ENCODE measurements around the gene ZBTB7B.
A peak's percentile ranks its signal among the peaks of the same experiment; 100 is the strongest.

ZBTB7B gene

GRCh38 chr1:155015527-155016230 lies 13.1 kb downstream of the ZBTB7B start:
- Histone ChIP-seq H3K9ac (ENCODE audit: low read length) (no peak overlapping the region), H3K4me3 (ENCODE audit: low read length) (no peak overlapping the region), H3K4me1 (ENCODE audit: control insufficient read depth, low read depth, low read length) (peaks cover 25% of the 10 kb centered on the region), H3K36me3 (ENCODE audit: control insufficient read depth, low read depth, low read length) (peaks cover 10% of the 10 kb centered on the region), H3K9me3 (ENCODE audit: control insufficient read depth, low read depth, low read length) (no peaks in the 10 kb centered on the region), H3K27me3 (ENCODE audit: control insufficient read depth, insufficient read depth, low read length) (no peaks in the 10 kb centered on the region), H3K27ac (ENCODE audit: low read length) (no peak overlapping the region)

DNA sequence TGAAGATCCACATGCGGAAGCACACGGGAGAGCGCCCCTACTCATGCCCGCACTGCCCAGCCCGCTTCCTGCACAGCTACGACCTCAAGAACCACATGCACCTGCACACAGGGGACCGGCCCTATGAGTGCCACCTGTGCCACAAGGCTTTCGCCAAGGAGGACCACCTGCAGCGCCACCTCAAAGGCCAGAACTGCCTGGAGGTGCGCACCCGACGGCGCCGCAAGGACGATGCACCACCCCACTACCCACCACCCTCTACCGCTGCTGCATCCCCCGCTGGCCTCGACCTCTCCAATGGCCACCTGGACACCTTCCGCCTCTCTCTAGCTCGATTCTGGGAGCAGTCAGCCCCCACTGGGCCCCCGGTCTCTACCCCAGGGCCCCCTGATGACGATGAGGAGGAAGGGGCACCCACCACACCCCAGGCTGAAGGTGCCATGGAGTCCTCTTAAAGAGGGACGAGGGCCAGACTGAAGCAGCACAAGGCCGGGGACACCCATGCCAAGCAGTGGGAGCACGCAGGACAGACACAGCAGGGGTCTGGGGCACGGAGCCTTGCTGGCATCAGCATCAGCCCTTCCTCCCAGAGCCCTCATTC lies 13.7 kb downstream of the ZBTB7B start:
- Histone ChIP-seq H3K9me3 (ENCODE audit: control insufficient read depth, low read depth, low read length) (no peaks in the 10 kb centered on the region), H3K4me3 (ENCODE audit: low read length) (peak overlapping the region; percentile 60), H3K36me3 (ENCODE audit: control insufficient read depth, low read depth, low read length) (peaks cover 10% of the 10 kb centered on the region), H3K27ac (ENCODE audit: low read length) (peak overlapping the region; percentile 74), H3K4me1 (ENCODE audit: control insufficient read depth, low read depth, low read length) (peaks cover 25% of the 10 kb centered on the region), H3K27me3 (ENCODE audit: control insufficient read depth, insufficient read depth, low read length) (no peaks in the 10 kb centered on the region), H3K9ac (ENCODE audit: low read length) (peak overlapping the region; percentile 68)

- Histone ChIP-seq H3K9ac (ENCODE audit: low read length) (peak overlapping the region; percentile 68), H3K4me1 (ENCODE audit: control insufficient read depth, low read depth, low read length) (peaks cover 21% of the 10 kb centered on the region), H3K27ac (ENCODE audit: low read length) (peak overlapping the region; percentile 74), H3K4me3 (ENCODE audit: low read length) (peak overlapping the region; percentile 60), H3K9me3 (ENCODE audit: control insufficient read depth, low read depth, low read length) (no peaks in the 10 kb centered on the region), H3K36me3 (ENCODE audit: control insufficient read depth, low read depth, low read length) (peaks cover 10% of the 10 kb centered on the region), H3K27me3 (ENCODE audit: control insufficient read depth, insufficient read depth, low read length) (no peaks in the 10 kb centered on the region)
Measured at GRCh38 chr1:155017041-155017945, 14.7 kb downstream of the ZBTB7B start.

GRCh38 chr1:155017946-155018316 lies 15.3 kb downstream of the ZBTB7B start:
- H3K27ac ChIP-seq (ENCODE audit: low read length): no peak overlapping the region
- peak overlapping the region; percentile 68 for H3K9ac ChIP-seq (ENCODE audit: low read length)
- peaks cover 10% of the 10 kb centered on the region for H3K36me3 ChIP-seq (ENCODE audit: control insufficient read depth, low read depth, low read length)
- H3K9me3 ChIP-seq (ENCODE audit: control insufficient read depth, low read depth, low read length): no peaks in the 10 kb centered on the region
- H3K27me3 ChIP-seq (ENCODE audit: control insufficient read depth, insufficient read depth, low read length): no peaks in the 10 kb centered on the region
- H3K4me1 ChIP-seq (ENCODE audit: control insufficient read depth, low read depth, low read length): peaks cover 15% of the 10 kb centered on the region
- peak overlapping the region; percentile 60 for H3K4me3 ChIP-seq (ENCODE audit: low read length)

DNA sequence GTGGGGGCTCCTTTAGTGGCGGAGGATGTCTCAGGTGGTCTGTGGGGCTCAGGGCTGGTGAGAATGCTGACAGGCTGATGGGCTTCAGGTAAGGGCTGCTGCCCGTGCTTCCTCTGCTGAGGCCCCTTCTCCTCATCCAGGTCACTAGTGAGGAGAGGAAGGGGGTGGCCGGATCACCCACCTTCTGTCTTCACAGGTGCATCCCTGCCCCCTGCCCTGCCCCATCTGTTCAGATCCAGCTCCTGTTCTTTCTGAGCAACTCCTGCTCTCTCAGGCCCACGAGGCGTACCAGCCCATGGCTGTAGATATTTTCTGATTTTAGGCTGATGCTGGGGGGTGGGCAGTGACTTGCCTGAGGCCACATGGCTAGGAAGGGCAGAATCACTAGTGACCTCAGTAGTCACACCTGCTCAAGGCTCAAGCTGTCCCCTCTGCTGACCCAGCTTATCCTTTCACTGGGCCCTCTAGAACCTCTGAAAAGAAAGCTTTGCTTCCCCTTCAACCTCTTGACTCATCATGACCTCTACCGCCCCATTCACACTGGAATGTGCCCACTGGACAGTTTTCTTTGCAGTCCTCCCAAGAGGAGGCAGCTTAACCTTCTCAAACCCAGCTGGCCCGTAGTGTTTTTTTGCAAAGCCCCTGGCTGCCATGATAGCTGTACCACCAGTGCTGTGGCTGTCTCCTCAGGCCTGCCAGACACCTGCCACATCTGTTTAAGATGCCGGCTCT lies 16.2 kb downstream of the ZBTB7B start:
- Histone ChIP-seq H3K4me1 (ENCODE audit: control insufficient read depth, low read depth, low read length) (peaks cover 9% of the 10 kb centered on the region), H3K36me3 (ENCODE audit: control insufficient read depth, low read depth, low read length) (peaks cover 10% of the 10 kb centered on the region), H3K27me3 (ENCODE audit: control insufficient read depth, insufficient read depth, low read length) (no peaks in the 10 kb centered on the region), H3K27ac (ENCODE audit: low read length) (no peak overlapping the region), H3K9ac (ENCODE audit: low read length) (no peak overlapping the region), H3K9me3 (ENCODE audit: control insufficient read depth, low read depth, low read length) (no peaks in the 10 kb centered on the region), H3K4me3 (ENCODE audit: low read length) (no peak overlapping the region)

- Histone ChIP-seq H3K4me1 (ENCODE audit: control insufficient read depth, low read depth, low read length) (peaks cover 9% of the 10 kb centered on the region), H3K9ac (ENCODE audit: low read length) (no peak overlapping the region), H3K27me3 (ENCODE audit: control insufficient read depth, insufficient read depth, low read length) (no peaks in the 10 kb centered on the region), H3K4me3 (ENCODE audit: low read length) (no peak overlapping the region), H3K36me3 (ENCODE audit: control insufficient read depth, low read depth, low read length) (peaks cover 8% of the 10 kb centered on the region), H3K27ac (ENCODE audit: low read length) (no peak overlapping the region), H3K9me3 (ENCODE audit: control insufficient read depth, low read depth, low read length) (no peaks in the 10 kb centered on the region)
Measured at GRCh38 chr1:155019377-155020245, 17.0 kb downstream of the ZBTB7B start.

DNA sequence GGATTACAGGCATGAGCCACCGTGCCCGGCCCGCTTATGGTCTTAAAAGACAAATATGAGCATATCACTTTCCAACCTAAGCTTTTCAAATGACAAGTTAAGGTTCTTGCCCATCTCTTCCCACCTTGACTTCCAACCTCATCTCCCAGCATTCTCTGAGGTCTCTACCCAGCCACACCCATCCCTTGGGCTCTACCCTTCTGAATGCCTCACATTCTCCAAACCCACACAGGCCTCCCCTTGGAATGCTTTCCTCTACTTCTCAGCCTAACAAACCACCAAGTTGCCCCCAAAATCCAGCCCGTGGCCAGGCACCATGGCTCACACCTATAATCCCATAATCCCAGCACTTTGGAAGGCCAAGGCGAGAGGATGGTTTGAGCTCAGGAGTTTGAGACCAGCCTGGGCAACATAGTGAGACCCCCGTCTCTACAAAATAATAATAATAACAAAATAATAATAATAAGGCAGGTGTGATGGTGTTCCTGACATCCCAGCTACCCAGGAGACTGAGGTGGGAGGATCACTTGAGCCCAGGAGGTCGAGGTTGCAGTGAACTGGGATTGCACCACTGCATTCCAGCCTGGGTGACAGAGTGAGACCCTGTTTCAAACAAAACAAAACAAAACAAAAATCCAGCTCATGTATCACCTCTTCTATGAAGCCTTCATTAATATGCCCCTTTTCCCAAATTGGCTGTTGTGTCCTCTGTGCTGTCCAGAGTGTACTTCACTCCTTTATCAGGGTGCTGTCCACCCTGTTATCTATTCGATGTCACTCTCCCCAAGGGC lies 19.7 kb downstream of the ZBTB7B start:
- no peak overlapping the region for H3K4me3 ChIP-seq (ENCODE audit: low read length)

GRCh38 chr1:155022927-155023236 lies 20.3 kb downstream of the ZBTB7B start:
- no peak overlapping the region for H3K9ac ChIP-seq (ENCODE audit: low read length)
- H3K9me3 ChIP-seq (ENCODE audit: control insufficient read depth, low read depth, low read length): no peaks in the 10 kb centered on the region
- no peaks in the 10 kb centered on the region for H3K36me3 ChIP-seq (ENCODE audit: control insufficient read depth, low read depth, low read length)
- peaks cover 2% of the 10 kb centered on the region for H3K4me1 ChIP-seq (ENCODE audit: control insufficient read depth, low read depth, low read length)
- no peak overlapping the region for H3K27ac ChIP-seq (ENCODE audit: low read length)
- H3K4me3 ChIP-seq (ENCODE audit: low read length): no peak overlapping the region
- H3K27me3 ChIP-seq (ENCODE audit: control insufficient read depth, insufficient read depth, low read length): no peaks in the 10 kb centered on the region

More for the DNA sequence above, 19.7 kb downstream of the ZBTB7B start:
- Histone ChIP-seq H3K9ac (ENCODE audit: low read length) (no peak overlapping the region), H3K36me3 (ENCODE audit: control insufficient read depth, low read depth, low read length) (no peaks in the 10 kb centered on the region), H3K27ac (ENCODE audit: low read length) (no peak overlapping the region), H3K27me3 (ENCODE audit: control insufficient read depth, insufficient read depth, low read length) (no peaks in the 10 kb centered on the region), H3K4me1 (ENCODE audit: control insufficient read depth, low read depth, low read length) (peaks cover 4% of the 10 kb centered on the region), H3K9me3 (ENCODE audit: control insufficient read depth, low read depth, low read length) (no peaks in the 10 kb centered on the region)

- Histone ChIP-seq H3K27me3 (ENCODE audit: control insufficient read depth, insufficient read depth, low read length) (no peaks in the 10 kb centered on the region), H3K36me3 (ENCODE audit: control insufficient read depth, low read depth, low read length) (no peaks in the 10 kb centered on the region), H3K9me3 (ENCODE audit: control insufficient read depth, low read depth, low read length) (no peaks in the 10 kb centered on the region), H3K9ac (ENCODE audit: low read length) (no peak overlapping the region), H3K4me3 (ENCODE audit: low read length) (no peak overlapping the region), H3K4me1 (ENCODE audit: control insufficient read depth, low read depth, low read length) (no peaks in the 10 kb centered on the region), H3K27ac (ENCODE audit: low read length) (no peak overlapping the region)
Measured at GRCh38 chr1:155023627-155024026, 21.0 kb downstream of the ZBTB7B start.

DNA sequence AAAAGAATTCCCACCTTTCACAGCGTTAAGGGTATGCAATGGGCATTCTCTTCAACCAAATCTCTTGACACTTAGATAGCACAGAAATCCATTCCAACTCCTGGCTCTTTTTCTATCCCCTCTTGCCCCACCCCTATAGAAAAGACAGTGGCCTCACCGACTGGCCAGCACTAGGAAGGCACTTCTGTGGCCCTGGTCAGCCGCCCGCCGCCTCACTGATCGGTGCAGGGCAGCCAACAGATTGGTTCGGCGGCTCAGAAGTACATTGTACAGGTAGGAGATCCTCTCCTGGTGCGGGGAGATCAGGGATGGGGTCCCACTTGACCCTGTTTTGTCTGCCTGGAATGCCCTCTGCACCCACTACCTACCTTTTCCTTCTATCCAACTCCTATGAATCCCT lies 21.7 kb downstream of the ZBTB7B start:
- no peaks in the 10 kb centered on the region for H3K9me3 ChIP-seq (ENCODE audit: control insufficient read depth, low read depth, low read length)
- H3K4me1 ChIP-seq (ENCODE audit: control insufficient read depth, low read depth, low read length): no peaks in the 10 kb centered on the region
- no peak overlapping the region for H3K9ac ChIP-seq (ENCODE audit: low read length)
- no peaks in the 10 kb centered on the region for H3K27me3 ChIP-seq (ENCODE audit: control insufficient read depth, insufficient read depth, low read length)
- no peak overlapping the region for H3K4me3 ChIP-seq (ENCODE audit: low read length)
- no peaks in the 10 kb centered on the region for H3K36me3 ChIP-seq (ENCODE audit: control insufficient read depth, low read depth, low read length)
- H3K27ac ChIP-seq (ENCODE audit: low read length): no peak overlapping the region
